Body of pancreas (tissue), 4 donors: ENCODE data around the gene MRPL27. TPM values are rescaled to one million over a fixed set of nuclear protein-coding genes. Genes with fewer than 3 reads are reported as not detected.

Source experiments
- ATAC-seq: fragments of 150-250 bp; one replicate; pipeline ENCODE4 v1.9.1; 2016
- DNase-seq, 4 donors: peaks; one replicate each; pipeline ENCODE4 v3.0.0-alpha.2; 2019
- H3K27ac ChIP-seq, 4 donors: fragments of 200-600 bp; sonication (generic); 1 replicate in 3 of 4; 2 replicates in 1 of 4; pipeline versions ENCODE4 v1.5.1 to v1.6.1; 2016 to 2019; ENCODE audit warnings: mild to moderate bottlenecking in 1 of 4, mixed read lengths in 1 of 4, moderate library complexity in 1 of 4
- H3K27me3 ChIP-seq, 2 donors: fragments of 200-600 bp; sonication (generic); one replicate each; pipeline ENCODE4 v1.6.0; 2016; ENCODE audit warnings: mild to moderate bottlenecking in 1 of 2
- H3K36me3 ChIP-seq, 2 donors: fragments of 200-600 bp; sonication (generic); replicated peaks in 1 of 2; 2 replicates each; pipeline ENCODE4 v1.5.1; 2016; ENCODE audit warnings: low read depth in 2 of 2; ENCODE audit not compliant: insufficient read depth in 1 of 2
- H3K4me1 ChIP-seq: fragments of 200-600 bp; sonication (generic); one replicate; pipeline ENCODE4 v1.6.0; 2016
- H3K4me3 ChIP-seq, 2 donors: fragments of 200-600 bp; sonication (generic); 1 replicate in 1 of 2; 2 replicates in 1 of 2; pipeline ENCODE4 v1.5.1; 2016 to 2019
- H3K9me3 ChIP-seq, 3 donors: fragments of 200-600 bp; sonication (generic); 1 replicate in 2 of 3; 2 replicates in 1 of 3; pipeline ENCODE4 v1.5.1; 2016
- CTCF ChIP-seq, 7 experiments: fragments of 450-650 bp in 4 of 7; fragments of 200-600 bp in 3 of 7; sonication (generic) in 3 of 7; IDR thresholded peaks; one replicate each; pipeline ENCODE4 v1.5.1; 2016 to 2019; ENCODE audit warnings: antibody characterized with exemption in 7 of 7
- POLR2A ChIP-seq, 3 donors: fragments of 450-650 bp; IDR thresholded peaks; one replicate each; pipeline ENCODE4 v1.6.1; 2016; ENCODE audit warnings: antibody characterized with exemption in 3 of 3, mild to moderate bottlenecking in 2 of 3
- WGBS, 2 donors: methylation state at CpG; one replicate each; pipeline ENCODE4 v1.1.5; 2017; 5-methylcytosine and 5-hydroxymethylcytosine counted together
- intact Hi-C: fragments of 100-400 bp; cut with DNase I; formaldehyde crosslinking; loops from one replicate; pipeline ENCODE4 v1.15.1; 2023
- total RNA-seq, 2 donors: library from RNA; depleted of rRNA; stranded (reverse); fragments of >200 nt; gene quantifications; one replicate each; pipeline ENCODE4 v1.1.0, GENCODE V29; 2016

The MRPL27 gene
- total RNA-seq, 2 donors from 2014 or later, result 26.5 to 31.3 TPM

GRCh38 chr17:50355701-50356341 is 17.2 kb downstream of the MRPL27 start:
- no peak for TF ChIP-seq CTCF (IDR thresholded peaks at IDR 0.05)
- TF ChIP-seq POLR2A (IDR thresholded peaks at IDR 0.05), result no peak
- WGBS, 2 donors, result 86 to 96% methylated on average over 5 to 20 of the region's 20 CpGs
- ATAC-seq (no peak), DNase-seq (no peak)
- H3K27me3 ChIP-seq, result no peaks in the 10 kb centered on the region
- H3K36me3 ChIP-seq, result peaks cover 7 to 8% of the 10 kb centered on the region in 2 donors
- intact Hi-C loops, result no loop called here
- no peak overlapping the region for H3K4me3 ChIP-seq
- H3K27ac ChIP-seq, result no peak overlapping the region
- no peaks in the 10 kb centered on the region for H3K9me3 ChIP-seq
- H3K4me1 ChIP-seq, result peaks cover 13% of the 10 kb centered on the region

- no peak overlapping the region for H3K4me3 ChIP-seq
- ATAC-seq (no peak), DNase-seq (no peak)
- H3K4me1 ChIP-seq, result peaks cover 13% of the 10 kb centered on the region
- H3K9me3 ChIP-seq, result no peaks in the 10 kb centered on the region
- no peak overlapping the region for H3K27ac ChIP-seq
- 82% methylated on average over 4 of the region's 4 CpGs; no CpG with 5 or more reads in 1 of the 2 donors for WGBS, 2 donors
- TF ChIP-seq CTCF (IDR thresholded peaks at IDR 0.05) (no peak), POLR2A (IDR thresholded peaks at IDR 0.05) (no peak)
- peaks cover 7 to 8% of the 10 kb centered on the region in 2 donors for H3K36me3 ChIP-seq
- no peaks in the 10 kb centered on the region for H3K27me3 ChIP-seq
- intact Hi-C loops, result no loop called here
Measured at GRCh38 chr17:50355336-50355700, 17.7 kb downstream of the MRPL27 start.

GRCh38 chr17:50354776-50355175 is 18.2 kb downstream of the MRPL27 start:
- no peak overlapping the region for H3K27ac ChIP-seq
- TF ChIP-seq POLR2A (IDR thresholded peaks at IDR 0.05) (no peak), CTCF (IDR thresholded peaks at IDR 0.05) (no peak)
- H3K27me3 ChIP-seq, result no peaks in the 10 kb centered on the region
- intact Hi-C loops, result no loop called here
- no peaks in the 10 kb centered on the region for H3K9me3 ChIP-seq
- WGBS, 2 donors, result 94 to 96% methylated on average over 10 to 12 of the region's 13 CpGs
- DNase-seq (no peak), ATAC-seq (no peak)
- peaks cover 13% of the 10 kb centered on the region for H3K4me1 ChIP-seq
- H3K4me3 ChIP-seq, result no peak overlapping the region
- peaks cover 7 to 8% of the 10 kb centered on the region in 2 donors for H3K36me3 ChIP-seq

- WGBS, 2 donors, result 92 to 93% methylated on average over 15 of the region's 15 CpGs
- H3K36me3 ChIP-seq, result peaks cover 7 to 8% of the 10 kb centered on the region in 2 donors
- ATAC-seq (no peak), DNase-seq (no peak)
- no peaks in the 10 kb centered on the region for H3K9me3 ChIP-seq
- TF ChIP-seq POLR2A (IDR thresholded peaks at IDR 0.05) (no peak), CTCF (IDR thresholded peaks at IDR 0.05) (no peak)
- intact Hi-C loops, result no loop called here
- no peak overlapping the region for H3K27ac ChIP-seq
- no peak overlapping the region for H3K4me3 ChIP-seq
- peaks cover 9% of the 10 kb centered on the region for H3K4me1 ChIP-seq
- H3K27me3 ChIP-seq, result no peaks in the 10 kb centered on the region
Measured at GRCh38 chr17:50354198-50354597, 18.8 kb downstream of the MRPL27 start.

GRCh38 chr17:50353600-50354195 is 19.3 kb downstream of the MRPL27 start:
- H3K27me3 ChIP-seq, result no peaks in the 10 kb centered on the region
- 88 to 91% methylated on average over 2 to 19 of the region's 27 CpGs for WGBS, 2 donors
- TF ChIP-seq POLR2A (IDR thresholded peaks at IDR 0.05), result no peak
- TF ChIP-seq CTCF (IDR thresholded peaks at IDR 0.05), result no peak
- intact Hi-C loops, result no loop called here
- peaks cover 4% of the 10 kb centered on the region for H3K4me1 ChIP-seq
- H3K4me3 ChIP-seq, result no peak overlapping the region
- no peaks in the 10 kb centered on the region for H3K9me3 ChIP-seq
- H3K36me3 ChIP-seq, result peaks cover 7 to 8% of the 10 kb centered on the region in 2 donors
- no peak overlapping the region for H3K27ac ChIP-seq
- ATAC-seq, result no peak
- DNase-seq, result no peak
